ENCODE results near the gene PDX1.

The PDX1 gene

GRCh38 chr13:27964741-27965323 lies 45.0 kb downstream of the PDX1 start:
- no peak for DNase-seq (ENCODE audit: insufficient read length, low spot score)
- no peak for FAIRE-seq

GRCh38 chr13:27965343-27965739 lies 45.5 kb downstream of the PDX1 start:
- no peak for DNase-seq (ENCODE audit: insufficient read length, low spot score)
- no peak for FAIRE-seq
- TF ChIP-seq POU2F2 (IDR thresholded peaks at IDR 0.05; ENCODE audit: low read depth, low read length) (no peak), PAX5 (IDR thresholded peaks at IDR 0.05; ENCODE audit: insufficient read depth, low read length, severe bottlenecking) (no peak), POLR2AphosphoS5 (IDR thresholded peaks at IDR 0.05; ENCODE audit: low read depth, low read length) (no peak), SPI1 (IDR thresholded peaks at IDR 0.05; ENCODE audit: low read depth, low read length) (no peak), POLR2A (IDR thresholded peaks at IDR 0.05; ENCODE audit: low read depth, low read length) (no peak), TAF1 (IDR thresholded peaks at IDR 0.05; ENCODE audit: low read depth, low read length) (no peak)

More at GRCh38 chr13:27964741-27965323, 45.0 kb downstream of the PDX1 start:
- TF ChIP-seq PAX5 (IDR thresholded peaks at IDR 0.05; ENCODE audit: insufficient read depth, low read length, severe bottlenecking) = no peak
- no peak for TF ChIP-seq POU2F2 (IDR thresholded peaks at IDR 0.05; ENCODE audit: low read depth, low read length)
- no peak for TF ChIP-seq TAF1 (IDR thresholded peaks at IDR 0.05; ENCODE audit: low read depth, low read length)
- no peak for TF ChIP-seq POLR2AphosphoS5 (IDR thresholded peaks at IDR 0.05; ENCODE audit: low read depth, low read length)
- no peak for TF ChIP-seq SPI1 (IDR thresholded peaks at IDR 0.05; ENCODE audit: low read depth, low read length)
- no peak for TF ChIP-seq POLR2A (IDR thresholded peaks at IDR 0.05; ENCODE audit: low read depth, low read length)

GRCh38 chr13:27965740-27966640 lies 46.2 kb downstream of the PDX1 start:
- no peak for FAIRE-seq
- TF ChIP-seq POU2F2 (IDR thresholded peaks at IDR 0.05; ENCODE audit: low read depth, low read length) (no peak), SPI1 (IDR thresholded peaks at IDR 0.05; ENCODE audit: low read depth, low read length) (no peak), TAF1 (IDR thresholded peaks at IDR 0.05; ENCODE audit: low read depth, low read length) (no peak), POLR2A (IDR thresholded peaks at IDR 0.05; ENCODE audit: low read depth, low read length) (no peak), PAX5 (IDR thresholded peaks at IDR 0.05; ENCODE audit: insufficient read depth, low read length, severe bottlenecking) (no peak), POLR2AphosphoS5 (IDR thresholded peaks at IDR 0.05; ENCODE audit: low read depth, low read length) (no peak)
- no peak for DNase-seq (ENCODE audit: insufficient read length, low spot score)

GRCh38 chr13:27966641-27967202 lies 46.9 kb downstream of the PDX1 start:
- DNase-seq (ENCODE audit: insufficient read length, low spot score) = no peak
- TF ChIP-seq PAX5 (IDR thresholded peaks at IDR 0.05; ENCODE audit: insufficient read depth, low read length, severe bottlenecking) (no peak), POLR2A (IDR thresholded peaks at IDR 0.05; ENCODE audit: low read depth, low read length) (no peak), SPI1 (IDR thresholded peaks at IDR 0.05; ENCODE audit: low read depth, low read length) (no peak), POLR2AphosphoS5 (IDR thresholded peaks at IDR 0.05; ENCODE audit: low read depth, low read length) (no peak), POU2F2 (IDR thresholded peaks at IDR 0.05; ENCODE audit: low read depth, low read length) (no peak), TAF1 (IDR thresholded peaks at IDR 0.05; ENCODE audit: low read depth, low read length) (no peak)

GRCh38 chr13:27967203-27967735 lies 47.5 kb downstream of the PDX1 start:
- FAIRE-seq = no peak
- no peak for TF ChIP-seq PAX5 (IDR thresholded peaks at IDR 0.05; ENCODE audit: insufficient read depth, low read length, severe bottlenecking)
- no peak for TF ChIP-seq POLR2AphosphoS5 (IDR thresholded peaks at IDR 0.05; ENCODE audit: low read depth, low read length)
- TF ChIP-seq TAF1 (IDR thresholded peaks at IDR 0.05; ENCODE audit: low read depth, low read length) = no peak
- TF ChIP-seq SPI1 (IDR thresholded peaks at IDR 0.05; ENCODE audit: low read depth, low read length) = peak; percentile 16; the same call in 1 of the 2 replicates
- TF ChIP-seq POU2F2 (IDR thresholded peaks at IDR 0.05; ENCODE audit: low read depth, low read length) = no peak
- no peak for TF ChIP-seq POLR2A (IDR thresholded peaks at IDR 0.05; ENCODE audit: low read depth, low read length)

More at GRCh38 chr13:27966641-27967202, 46.9 kb downstream of the PDX1 start:
- no peak for FAIRE-seq

GRCh38 chr13:27967736-27968315 lies 48.0 kb downstream of the PDX1 start:
- DNase-seq (ENCODE audit: insufficient read length, low spot score) = no peak
- FAIRE-seq = no peak
- no peak for TF ChIP-seq POU2F2 (IDR thresholded peaks at IDR 0.05; ENCODE audit: low read depth, low read length)
- TF ChIP-seq PAX5 (IDR thresholded peaks at IDR 0.05; ENCODE audit: insufficient read depth, low read length, severe bottlenecking) = no peak
- TF ChIP-seq POLR2AphosphoS5 (IDR thresholded peaks at IDR 0.05; ENCODE audit: low read depth, low read length) = no peak
- no peak for TF ChIP-seq TAF1 (IDR thresholded peaks at IDR 0.05; ENCODE audit: low read depth, low read length)
- no peak for TF ChIP-seq POLR2A (IDR thresholded peaks at IDR 0.05; ENCODE audit: low read depth, low read length)
- no peak for TF ChIP-seq SPI1 (IDR thresholded peaks at IDR 0.05; ENCODE audit: low read depth, low read length)

More at GRCh38 chr13:27967203-27967735, 47.5 kb downstream of the PDX1 start:
- DNase-seq (ENCODE audit: insufficient read length, low spot score) = no peak

GRCh38 chr13:27968316-27969081 lies 48.7 kb downstream of the PDX1 start:
- TF ChIP-seq SPI1 (IDR thresholded peaks at IDR 0.05; ENCODE audit: low read depth, low read length) = no peak
- TF ChIP-seq POU2F2 (IDR thresholded peaks at IDR 0.05; ENCODE audit: low read depth, low read length) = no peak
- TF ChIP-seq POLR2AphosphoS5 (IDR thresholded peaks at IDR 0.05; ENCODE audit: low read depth, low read length) = no peak
- no peak for FAIRE-seq
- no peak for DNase-seq (ENCODE audit: insufficient read length, low spot score)
